ENCODE data around the gene TMEM198.

DNA sequence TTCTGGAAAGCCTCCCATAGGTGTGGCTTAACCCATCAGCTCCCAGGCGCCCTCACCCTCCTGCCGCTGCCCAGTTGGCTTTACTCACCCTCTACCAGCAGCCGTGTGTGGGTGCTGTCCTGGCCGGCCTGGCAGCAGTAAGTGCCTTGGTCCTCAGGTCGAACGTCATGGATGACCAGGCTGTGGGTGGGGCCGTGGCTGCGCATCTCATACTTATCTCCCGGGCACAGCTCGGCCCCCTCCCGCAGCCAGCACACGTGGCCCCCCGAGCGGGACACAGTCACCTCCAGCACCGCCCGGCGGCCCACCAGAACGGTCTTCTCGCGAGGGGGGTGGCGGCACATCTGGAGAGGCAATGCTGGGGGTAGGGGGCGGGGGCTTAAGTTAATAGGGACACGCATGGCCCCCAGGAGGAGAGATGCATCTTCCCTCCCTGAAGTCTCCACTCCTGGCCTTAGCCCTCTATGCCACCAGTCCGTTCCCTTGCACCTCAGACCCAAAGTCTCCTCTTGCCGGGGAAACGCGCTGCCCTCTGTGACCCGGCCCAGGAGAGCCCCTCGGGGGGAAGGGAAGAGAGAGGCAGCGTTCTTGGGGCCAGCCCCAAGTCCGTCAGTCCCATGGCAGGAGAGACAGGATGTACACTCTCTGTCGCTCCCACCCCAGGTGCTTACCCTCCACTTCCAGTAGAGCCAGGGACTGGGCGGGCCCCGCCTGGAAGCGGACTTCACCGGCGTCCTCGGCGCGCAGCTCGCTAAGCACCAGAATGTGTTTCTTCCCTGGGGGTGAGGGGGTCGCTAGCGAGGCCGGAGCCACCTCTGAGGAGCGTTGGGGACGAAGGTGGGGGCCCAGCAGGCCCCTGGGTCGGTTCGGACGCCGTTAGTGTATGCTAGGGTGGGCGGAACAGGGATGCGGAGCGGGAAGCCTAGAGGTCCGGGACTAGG is 7.9 kb downstream of the TMEM198 start:
- TF ChIP-seq, protein P1, sequence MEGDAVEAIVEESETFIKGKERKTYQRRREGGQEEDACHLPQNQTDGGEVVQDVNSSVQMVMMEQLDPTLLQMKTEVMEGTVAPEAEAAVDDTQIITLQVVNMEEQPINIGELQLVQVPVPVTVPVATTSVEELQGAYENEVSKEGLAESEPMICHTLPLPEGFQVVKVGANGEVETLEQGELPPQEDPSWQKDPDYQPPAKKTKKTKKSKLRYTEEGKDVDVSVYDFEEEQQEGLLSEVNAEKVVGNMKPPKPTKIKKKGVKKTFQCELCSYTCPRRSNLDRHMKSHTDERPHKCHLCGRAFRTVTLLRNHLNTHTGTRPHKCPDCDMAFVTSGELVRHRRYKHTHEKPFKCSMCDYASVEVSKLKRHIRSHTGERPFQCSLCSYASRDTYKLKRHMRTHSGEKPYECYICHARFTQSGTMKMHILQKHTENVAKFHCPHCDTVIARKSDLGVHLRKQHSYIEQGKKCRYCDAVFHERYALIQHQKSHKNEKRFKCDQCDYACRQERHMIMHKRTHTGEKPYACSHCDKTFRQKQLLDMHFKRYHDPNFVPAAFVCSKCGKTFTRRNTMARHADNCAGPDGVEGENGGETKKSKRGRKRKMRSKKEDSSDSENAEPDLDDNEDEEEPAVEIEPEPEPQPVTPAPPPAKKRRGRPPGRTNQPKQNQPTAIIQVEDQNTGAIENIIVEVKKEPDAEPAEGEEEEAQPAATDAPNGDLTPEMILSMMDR (IDR thresholded peaks at IDR 0.05; ENCODE audit: poor library complexity, severe bottlenecking) = no peak
- TF ChIP-seq EZH2 (IDR thresholded peaks at IDR 0.05; ENCODE audit: borderline replicate concordance, insufficient read depth, low read length, poor library complexity, severe bottlenecking) = no peak
- TF ChIP-seq POLR2AphosphoS5 (IDR thresholded peaks at IDR 0.05) = no peak
- no peak for TF ChIP-seq EP300 (conservative IDR thresholded peaks at IDR 0.05; ENCODE audit: poor library complexity, severe bottlenecking)
- TF ChIP-seq, protein P2, sequence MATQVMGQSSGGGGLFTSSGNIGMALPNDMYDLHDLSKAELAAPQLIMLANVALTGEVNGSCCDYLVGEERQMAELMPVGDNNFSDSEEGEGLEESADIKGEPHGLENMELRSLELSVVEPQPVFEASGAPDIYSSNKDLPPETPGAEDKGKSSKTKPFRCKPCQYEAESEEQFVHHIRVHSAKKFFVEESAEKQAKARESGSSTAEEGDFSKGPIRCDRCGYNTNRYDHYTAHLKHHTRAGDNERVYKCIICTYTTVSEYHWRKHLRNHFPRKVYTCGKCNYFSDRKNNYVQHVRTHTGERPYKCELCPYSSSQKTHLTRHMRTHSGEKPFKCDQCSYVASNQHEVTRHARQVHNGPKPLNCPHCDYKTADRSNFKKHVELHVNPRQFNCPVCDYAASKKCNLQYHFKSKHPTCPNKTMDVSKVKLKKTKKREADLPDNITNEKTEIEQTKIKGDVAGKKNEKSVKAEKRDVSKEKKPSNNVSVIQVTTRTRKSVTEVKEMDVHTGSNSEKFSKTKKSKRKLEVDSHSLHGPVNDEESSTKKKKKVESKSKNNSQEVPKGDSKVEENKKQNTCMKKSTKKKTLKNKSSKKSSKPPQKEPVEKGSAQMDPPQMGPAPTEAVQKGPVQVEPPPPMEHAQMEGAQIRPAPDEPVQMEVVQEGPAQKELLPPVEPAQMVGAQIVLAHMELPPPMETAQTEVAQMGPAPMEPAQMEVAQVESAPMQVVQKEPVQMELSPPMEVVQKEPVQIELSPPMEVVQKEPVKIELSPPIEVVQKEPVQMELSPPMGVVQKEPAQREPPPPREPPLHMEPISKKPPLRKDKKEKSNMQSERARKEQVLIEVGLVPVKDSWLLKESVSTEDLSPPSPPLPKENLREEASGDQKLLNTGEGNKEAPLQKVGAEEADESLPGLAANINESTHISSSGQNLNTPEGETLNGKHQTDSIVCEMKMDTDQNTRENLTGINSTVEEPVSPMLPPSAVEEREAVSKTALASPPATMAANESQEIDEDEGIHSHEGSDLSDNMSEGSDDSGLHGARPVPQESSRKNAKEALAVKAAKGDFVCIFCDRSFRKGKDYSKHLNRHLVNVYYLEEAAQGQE (IDR thresholded peaks at IDR 0.05; ENCODE audit: borderline replicate concordance) = no peak
- TF ChIP-seq RAD21 (conservative IDR thresholded peaks at IDR 0.05) = no peak
- TF ChIP-seq TAF1 (IDR thresholded peaks at IDR 0.05; ENCODE audit: low read depth) = no peak
